Activated B cell treated with CpG ODN at 0.5 μM for 24 hours (primary cell): ENCODE data around the gene SEC23IP. TPM values are rescaled to one million over a fixed set of nuclear protein-coding genes. Genes with fewer than 3 reads are reported as not detected.

ENCODE experiments used
- ATAC-seq: fragments of 200-7000 bp; cut with Tn5 transposase; one replicate; pipeline ENCODE4 v1.10.0; 2021; ENCODE audit warnings: low read depth, mild to moderate bottlenecking, moderate library complexity
- CTCF ChIA-PET: fragments of 350-600 bp; sonication (Branson Sonifier 250); formaldehyde crosslinking; loops from one replicate; lab custom pipeline; 2021; ENCODE audit warnings: antibody characterized with exemption; lab: Charles Lee
- POLR2A ChIA-PET: fragments of 350-600 bp; sonication (Branson Sonifier 250); formaldehyde crosslinking; loops from one replicate; lab custom pipeline; 2021; ENCODE audit warnings: antibody characterized with exemption; lab: Charles Lee
- DNase-seq: peaks from one replicate; pipeline ENCODE4 v3.0.0; 2022
- H3K27ac Mint-ChIP-seq: one replicate; pipeline ENCODE4 v1.8.0; 2020; ENCODE audit warnings: mixed read lengths
- H3K27me3 Mint-ChIP-seq: one replicate; pipeline ENCODE4 v1.8.0; 2021; ENCODE audit warnings: mixed read lengths
- H3K36me3 Mint-ChIP-seq: one replicate; pipeline ENCODE4 v1.8.0; 2021; ENCODE audit warnings: low read depth, mixed read lengths
- H3K4me1 Mint-ChIP-seq: one replicate; pipeline ENCODE4 v1.8.0; 2021; ENCODE audit warnings: mixed read lengths
- H3K4me3 Mint-ChIP-seq: one replicate; pipeline ENCODE4 v1.8.0; 2020; ENCODE audit warnings: mild to moderate bottlenecking, mixed read lengths
- H3K9me3 Mint-ChIP-seq: one replicate; pipeline ENCODE4 v1.8.0; 2020; ENCODE audit warnings: mixed read lengths
- CTCF ChIP-seq: fragments of 200-600 bp; IDR thresholded peaks from one replicate; pipeline ENCODE4 v1.8.0; 2022; ENCODE audit warnings: antibody characterized with exemption, mild to moderate bottlenecking
- intact Hi-C: fragments of 100-400 bp; cut with micrococcal nuclease; formaldehyde crosslinking; loops from one replicate; pipeline ENCODE4 v1.15.1; 2024
- total RNA-seq: library from RNA; stranded (reverse); gene quantifications from 2 replicates; pipeline ENCODE4 v1.2.3, GENCODE V29; 2022

Gene SEC23IP
- total RNA-seq, 1 donor from 2014 or later: 79.9 TPM

GRCh38 chr10:119947300-119947699, 54.8 kb downstream of the SEC23IP start:
- peaks cover 22% of the 10 kb centered on the region for H3K36me3 Mint-ChIP-seq
- TF ChIP-seq CTCF: no peak
- intact Hi-C loops: no loop called here
- no peak for ATAC-seq
- H3K4me3 Mint-ChIP-seq: no peak overlapping the region
- ChIA-PET POLR2A (no interaction called here), CTCF (no interaction called here)
- H3K4me1 Mint-ChIP-seq: no peaks in the 10 kb centered on the region
- no peaks in the 10 kb centered on the region for H3K9me3 Mint-ChIP-seq
- no peak for DNase-seq
- H3K27me3 Mint-ChIP-seq: no peaks in the 10 kb centered on the region
- no peak overlapping the region for H3K27ac Mint-ChIP-seq

- ChIA-PET POLR2A (no interaction called here), CTCF (no interaction called here)
- H3K9me3 Mint-ChIP-seq: no peaks in the 10 kb centered on the region
- intact Hi-C loops: no loop called here
- no peak for ATAC-seq
- no peak for DNase-seq
- TF ChIP-seq CTCF: no peak
- no peaks in the 10 kb centered on the region for H3K4me1 Mint-ChIP-seq
- H3K4me3 Mint-ChIP-seq: no peak overlapping the region
- H3K27me3 Mint-ChIP-seq: peaks cover 6% of the 10 kb centered on the region
- H3K36me3 Mint-ChIP-seq: no peaks in the 10 kb centered on the region
- no peak overlapping the region for H3K27ac Mint-ChIP-seq
Measured at GRCh38 chr10:119957451-119957850, 64.9 kb downstream of the SEC23IP start.

DNA sequence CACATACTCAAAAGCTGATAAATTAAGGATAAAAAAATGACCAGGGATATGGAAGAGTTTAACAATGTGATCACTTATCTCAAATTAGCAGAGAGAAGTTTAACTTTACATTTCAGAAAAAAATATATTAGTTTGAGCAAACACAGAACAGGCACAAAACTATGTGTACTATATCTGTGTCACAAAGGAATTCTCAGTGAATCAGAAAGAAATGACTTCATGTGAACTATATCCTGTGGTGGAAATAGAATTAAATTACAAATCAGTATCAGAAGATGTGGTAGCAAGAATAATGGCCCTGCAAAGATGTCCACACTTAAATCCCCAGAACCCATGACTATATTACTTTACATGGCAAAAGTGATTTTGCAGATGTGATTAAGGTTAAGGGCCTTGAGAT, 70.3 kb downstream of the SEC23IP start:
- no peak for DNase-seq
- no peak for ATAC-seq
- Mint-ChIP-seq H3K4me1 (no peaks in the 10 kb centered on the region), H3K9me3 (peaks cover 13% of the 10 kb centered on the region), H3K27me3 (peaks cover 2% of the 10 kb centered on the region), H3K4me3 (no peak overlapping the region), H3K36me3 (no peaks in the 10 kb centered on the region), H3K27ac (no peak overlapping the region)
- ChIA-PET POLR2A (no interaction called here), CTCF (no interaction called here)
- intact Hi-C loops: no loop called here
- TF ChIP-seq CTCF: no peak

DNA sequence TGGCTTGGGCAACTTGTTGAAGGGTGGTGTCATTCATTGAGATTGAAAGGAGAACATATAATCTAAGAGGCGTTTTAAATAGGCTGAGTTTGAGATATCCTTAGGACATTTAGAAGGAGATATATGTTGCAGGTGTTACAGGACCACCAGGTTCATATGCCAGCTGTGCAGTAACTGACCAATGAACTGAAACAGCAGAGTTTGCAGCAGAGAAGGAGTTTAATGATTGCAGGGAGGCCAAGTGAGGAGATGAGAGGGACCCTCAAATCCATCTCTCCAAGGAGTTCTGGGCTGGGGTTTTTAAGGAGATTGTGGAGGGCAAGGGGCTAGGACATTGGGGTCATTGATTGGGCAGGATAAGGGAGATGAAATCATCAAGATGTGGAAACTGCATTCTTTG, 74.5 kb downstream of the SEC23IP start:
- H3K4me3 Mint-ChIP-seq: no peak overlapping the region
- H3K36me3 Mint-ChIP-seq: no peaks in the 10 kb centered on the region
- TF ChIP-seq CTCF: no peak
- H3K4me1 Mint-ChIP-seq: no peaks in the 10 kb centered on the region
- POLR2A ChIA-PET: no interaction called here
- ATAC-seq: no peak
- intact Hi-C loops: no loop called here
- no peak for DNase-seq
- H3K27ac Mint-ChIP-seq: no peak overlapping the region
- H3K9me3 Mint-ChIP-seq: peaks cover 13% of the 10 kb centered on the region
- peaks cover 5% of the 10 kb centered on the region for H3K27me3 Mint-ChIP-seq
- CTCF ChIA-PET: no interaction called here

DNA sequence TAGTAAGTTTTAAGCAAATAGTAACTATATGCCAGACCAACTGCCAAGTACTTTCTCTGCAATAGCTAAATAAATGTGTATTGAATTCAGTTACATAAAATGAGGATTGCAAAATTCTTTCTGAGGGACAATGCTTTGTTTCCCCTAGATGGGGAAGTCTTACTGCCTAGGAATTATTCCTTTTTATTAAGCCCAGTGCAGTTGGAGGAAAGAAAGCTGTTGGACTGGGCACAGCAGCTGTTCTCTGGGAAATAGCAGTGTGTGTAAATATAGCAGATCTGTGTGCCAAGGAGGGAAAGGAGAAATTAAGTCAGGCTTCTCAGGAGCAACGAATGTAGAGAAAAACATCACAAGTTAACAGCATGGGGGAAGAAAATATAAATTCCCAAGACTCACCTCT, 77.1 kb downstream of the SEC23IP start:
- ATAC-seq: no peak
- no peaks in the 10 kb centered on the region for H3K4me1 Mint-ChIP-seq
- peaks cover 5% of the 10 kb centered on the region for H3K27me3 Mint-ChIP-seq
- intact Hi-C loops: no loop called here
- H3K9me3 Mint-ChIP-seq: peaks cover 16% of the 10 kb centered on the region
- POLR2A ChIA-PET: interaction anchor here (0.6 kb wide), 1 partner anchor 963 kb away, joined by 4 read pairs; no protein-coding TSS in a partner anchor
- no peaks in the 10 kb centered on the region for H3K36me3 Mint-ChIP-seq
- no peak overlapping the region for H3K27ac Mint-ChIP-seq
- TF ChIP-seq CTCF: no peak
- CTCF ChIA-PET: no interaction called here
- no peak for DNase-seq
- H3K4me3 Mint-ChIP-seq: no peak overlapping the region
